HG03354 (cell line): ENCODE data around the gene RFLNA.
"Not testable (repeated sequence)": the region's sequence is repeated elsewhere in the genome, so short reads cannot be mapped to it uniquely, and the experiment has no call there.

Experiments used
- ATAC-seq: cut with Tn5 transposase; IDR thresholded peaks from one replicate; pipeline ENCODE4 v1.9.1; 2021; ENCODE audit warnings: mild to moderate bottlenecking; ENCODE audit not compliant: unreplicated experiment, poor library complexity, severe bottlenecking

The RFLNA gene

GRCh38 chr12:124279846-124280360 is 15.0 kb upstream of the RFLNA start:
- no peak for ATAC-seq

GRCh38 chr12:124281309-124281708 is 13.6 kb upstream of the RFLNA start:
- ATAC-seq = no peak

GRCh38 chr12:124282287-124282686 is 12.6 kb upstream of the RFLNA start:
- no peak for ATAC-seq

GRCh38 chr12:124283326-124283725 is 11.6 kb upstream of the RFLNA start:
- ATAC-seq = no peak

DNA sequence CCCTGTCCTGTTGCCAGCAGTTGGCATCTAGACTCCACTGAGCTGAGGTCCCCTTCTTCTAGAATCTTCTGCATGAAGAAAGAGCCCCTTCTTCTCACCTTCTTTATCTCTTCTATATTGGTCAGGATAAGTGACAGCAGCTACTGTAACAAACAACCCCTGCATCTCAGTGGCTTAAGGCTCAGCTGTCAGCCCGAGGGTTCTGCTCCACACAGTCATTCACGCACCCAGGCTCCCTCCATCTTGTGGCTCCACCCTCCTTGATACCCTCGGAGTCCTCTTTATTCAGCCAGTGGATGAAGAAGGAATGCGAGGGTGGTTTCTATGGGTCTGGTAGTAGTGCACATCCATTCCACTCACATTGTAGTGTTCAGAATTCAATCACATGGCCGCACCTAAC is 10.5 kb upstream of the RFLNA start:
- no peak for ATAC-seq

- no peak for ATAC-seq
These were observed 8.5 kb upstream of the RFLNA start for GRCh38 chr12:124286414-124286813.

GRCh38 chr12:124286971-124287370 is 7.9 kb upstream of the RFLNA start:
- ATAC-seq = no peak

- no peak for ATAC-seq
These were observed 5.0 kb upstream of the RFLNA start for GRCh38 chr12:124289634-124290600.

DNA sequence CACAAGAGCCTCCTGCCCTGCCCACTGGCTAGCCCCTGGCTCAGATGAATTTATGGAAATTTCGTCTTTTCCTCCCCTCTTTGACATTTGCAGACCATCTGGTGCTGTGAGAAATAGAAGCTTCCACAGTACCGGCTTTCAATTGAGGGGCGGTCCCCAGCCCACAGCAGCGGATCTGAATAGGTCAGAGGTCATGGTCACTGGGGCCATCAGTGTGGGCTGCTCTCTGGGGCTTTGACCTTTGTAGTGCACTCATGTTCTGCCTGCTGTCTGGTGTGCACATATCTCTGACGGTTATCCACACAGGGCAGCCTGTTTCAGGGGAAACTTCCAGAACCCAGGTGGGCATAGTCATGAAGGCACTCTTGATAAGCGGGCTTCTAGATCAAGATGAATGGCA is 2.5 kb upstream of the RFLNA start:
- ATAC-seq = no peak

DNA sequence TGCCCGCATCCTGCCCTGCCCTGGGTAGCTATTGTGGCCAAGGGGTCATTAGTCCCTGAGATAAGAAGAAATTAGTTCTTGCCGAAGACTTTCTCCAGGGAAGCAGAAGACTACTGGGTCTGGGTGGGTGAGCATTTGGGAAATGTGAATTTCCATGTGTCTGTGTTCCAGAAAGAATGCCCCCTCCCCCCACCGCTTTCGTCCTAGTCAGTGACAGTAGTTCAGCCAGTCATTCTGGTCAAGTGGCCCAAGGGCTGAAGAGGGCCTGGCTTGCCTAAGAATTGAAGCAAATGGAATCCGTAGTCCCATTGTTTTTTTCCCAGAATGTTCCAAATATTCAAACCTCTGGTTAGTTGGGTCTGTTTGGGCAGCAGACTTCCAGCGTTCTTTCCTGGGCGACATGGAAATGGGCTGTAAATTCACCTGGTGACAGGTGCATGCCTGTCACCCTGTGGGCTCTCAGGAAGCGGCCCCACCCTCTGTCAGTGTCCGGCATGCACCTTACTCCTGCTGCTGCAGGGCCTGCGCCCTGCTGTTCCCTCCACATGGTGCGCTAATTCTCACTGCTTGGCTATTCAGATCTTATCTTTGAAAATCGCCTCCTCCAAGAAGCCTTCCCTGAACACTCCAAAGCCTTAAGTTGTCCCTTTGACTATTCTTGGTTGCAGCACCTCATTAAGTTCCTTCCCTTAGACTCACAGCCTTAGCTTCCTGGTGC is 1.4 kb upstream of the RFLNA start:
- no peak for ATAC-seq

- no peak for ATAC-seq
These were observed 652 bp downstream of the RFLNA start for GRCh38 chr12:124295431-124296058.

DNA sequence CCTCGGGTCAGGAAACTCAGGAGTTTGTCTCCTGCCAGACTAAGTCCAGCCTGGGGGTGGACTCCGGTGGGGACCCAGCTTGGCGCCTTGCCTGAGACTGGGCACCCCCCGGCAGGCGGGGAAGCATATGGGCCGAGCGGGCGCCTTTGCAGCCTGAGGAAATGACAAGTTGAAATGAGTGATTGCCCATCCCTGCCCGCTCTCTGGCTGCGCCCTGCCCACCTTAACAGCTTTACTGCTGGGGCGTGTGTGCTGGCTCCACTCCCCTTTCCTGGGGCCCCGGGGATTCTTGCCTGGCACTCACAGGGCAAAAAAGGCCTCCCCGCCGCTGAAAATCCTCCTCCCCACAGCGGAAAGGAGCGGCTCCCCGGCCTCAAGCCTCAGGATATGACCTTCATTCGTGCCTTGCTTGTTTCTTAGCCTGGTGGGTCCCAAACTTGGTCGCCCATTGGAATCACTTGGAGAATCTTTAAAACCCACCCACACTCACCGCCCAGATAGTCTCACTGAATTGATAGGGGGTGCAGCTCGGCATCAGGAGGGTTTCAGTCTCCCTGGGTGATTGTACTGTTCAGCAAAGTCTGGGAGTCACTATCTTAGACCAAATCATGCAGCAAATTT is 1.5 kb downstream of the RFLNA start:
- no peak for ATAC-seq

DNA sequence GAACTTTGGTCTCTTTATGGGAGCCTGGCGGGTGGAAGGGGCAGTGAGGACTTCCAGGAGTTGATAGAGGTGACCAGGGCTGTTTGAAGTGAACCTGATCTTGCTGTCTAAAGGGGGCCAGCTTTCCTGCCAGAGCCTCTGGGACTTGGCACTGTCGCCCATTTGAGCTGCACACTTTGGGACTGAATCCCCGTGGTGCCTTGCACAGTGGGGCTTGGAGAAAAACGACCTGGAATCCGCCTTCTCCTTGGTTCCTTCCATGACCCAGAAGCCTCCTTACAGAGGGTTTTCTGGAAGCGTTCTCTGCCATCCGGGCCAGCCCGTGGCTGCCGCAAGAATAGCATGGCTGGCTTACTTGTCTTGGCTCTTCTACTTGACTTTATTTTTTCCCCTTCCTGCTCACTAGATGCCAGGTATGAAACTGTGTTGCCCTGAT is 2.0 kb downstream of the RFLNA start:
- no peak for ATAC-seq

DNA sequence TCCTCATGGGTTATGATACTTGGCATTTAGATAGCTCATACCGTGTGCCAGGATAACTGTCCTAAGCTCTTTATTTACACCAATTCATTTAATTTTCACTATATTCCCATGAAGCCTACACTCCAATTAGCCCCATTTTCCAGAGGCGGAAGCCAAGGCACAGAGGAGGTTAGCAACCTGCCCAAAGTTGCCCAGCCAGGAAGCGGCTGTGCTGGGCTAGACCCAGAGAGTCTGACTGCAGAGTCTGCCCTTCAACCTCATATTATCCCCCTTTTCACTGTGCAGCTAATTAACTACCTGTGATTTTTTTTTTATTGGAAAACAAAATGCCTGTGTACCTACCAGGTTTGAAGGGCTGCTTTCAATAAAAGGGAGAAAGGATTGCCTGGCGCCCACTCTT is 2.5 kb downstream of the RFLNA start:
- ATAC-seq = no peak

DNA sequence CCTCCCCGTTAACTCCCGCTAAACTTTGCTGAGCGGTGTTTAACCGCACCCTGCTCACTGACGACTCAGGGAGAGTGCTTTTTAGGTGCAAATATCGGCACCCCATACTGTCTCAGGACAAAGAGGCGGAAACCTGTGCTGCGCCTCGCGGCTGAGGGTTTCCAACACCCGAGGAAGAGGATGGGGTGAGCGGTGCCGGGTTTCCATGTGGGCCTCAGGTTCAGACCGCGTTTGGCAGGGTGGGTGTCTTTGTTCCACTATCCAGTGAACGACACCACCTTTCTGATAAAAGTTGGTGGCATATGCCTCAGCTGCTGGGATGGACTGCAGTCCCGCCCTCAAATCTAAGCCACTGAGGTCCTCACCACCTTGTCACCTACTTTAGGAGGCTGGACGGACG is 3.0 kb downstream of the RFLNA start:
- ATAC-seq = no peak

GRCh38 chr12:124298685-124299410 is 4.0 kb downstream of the RFLNA start:
- ATAC-seq = no peak

DNA sequence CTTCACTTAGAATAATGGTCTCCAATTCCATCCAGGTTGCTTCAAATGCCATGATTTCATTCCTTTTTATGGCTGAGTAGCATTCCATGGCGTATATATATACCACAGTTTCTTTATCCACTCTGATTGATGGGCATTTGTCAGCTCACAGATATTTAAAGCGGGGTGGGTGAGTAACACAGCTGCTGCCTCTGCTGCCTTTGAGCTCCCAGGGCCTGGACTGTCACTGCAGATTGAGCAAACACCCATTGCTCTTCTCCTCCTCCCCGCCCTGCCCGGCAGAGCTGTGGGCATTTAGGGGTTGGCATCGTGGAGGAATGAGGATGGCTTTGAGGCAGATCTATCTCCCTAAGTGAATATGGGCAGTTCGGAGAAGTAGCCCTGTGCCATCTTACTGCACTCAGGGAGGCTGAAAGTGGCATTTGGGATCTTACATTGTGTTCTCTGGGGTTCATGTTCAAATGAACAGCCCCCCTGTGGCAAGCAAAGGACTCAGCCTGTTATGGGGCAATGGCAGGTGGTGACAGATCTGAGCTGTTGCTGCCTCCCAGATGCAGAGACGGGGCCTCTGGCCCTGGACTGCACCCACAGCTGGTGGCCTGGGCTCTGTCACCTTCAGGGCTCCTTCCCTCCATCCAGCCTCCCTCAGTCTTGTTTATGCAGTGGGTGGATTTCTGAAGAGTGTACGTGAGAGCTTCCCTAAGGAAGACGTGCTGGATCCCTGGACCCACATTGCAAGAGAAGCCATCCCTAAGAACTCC is 4.9 kb downstream of the RFLNA start:
- no peak for ATAC-seq

- not testable (repeated sequence) for ATAC-seq
These were observed 5.8 kb downstream of the RFLNA start for GRCh38 chr12:124300657-124301056.
